Measurements from ENCODE around the gene ARHGEF39. TPM values are rescaled to one million over a fixed set of nuclear protein-coding genes. Genes with fewer than 3 reads are reported as not detected.

Gene ARHGEF39
- total and polyA plus RNA-seq, 7 donors = 0.07 to 0.79 (median 0.20) TPM; not detected in 1

DNA sequence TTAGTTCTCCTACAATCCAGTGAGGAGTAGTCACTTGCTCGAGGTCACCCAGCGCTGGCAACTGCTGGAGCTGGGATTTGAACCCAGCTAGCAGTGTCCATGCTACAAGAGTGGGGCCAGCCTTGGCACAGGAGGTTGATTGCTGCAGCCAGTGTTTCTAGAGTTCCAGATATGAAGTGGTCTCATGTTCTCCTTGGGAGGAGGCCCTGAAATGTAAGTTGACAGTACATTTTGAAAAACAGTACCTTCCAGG lies 6.1 kb downstream of the ARHGEF39 start:
- no peaks in the 10 kb centered on the region for H3K27me3 ChIP-seq (ENCODE audit: insufficient read depth in 3 of 3, low read length in 2 of 3)
- TF ChIP-seq, protein P1, sequence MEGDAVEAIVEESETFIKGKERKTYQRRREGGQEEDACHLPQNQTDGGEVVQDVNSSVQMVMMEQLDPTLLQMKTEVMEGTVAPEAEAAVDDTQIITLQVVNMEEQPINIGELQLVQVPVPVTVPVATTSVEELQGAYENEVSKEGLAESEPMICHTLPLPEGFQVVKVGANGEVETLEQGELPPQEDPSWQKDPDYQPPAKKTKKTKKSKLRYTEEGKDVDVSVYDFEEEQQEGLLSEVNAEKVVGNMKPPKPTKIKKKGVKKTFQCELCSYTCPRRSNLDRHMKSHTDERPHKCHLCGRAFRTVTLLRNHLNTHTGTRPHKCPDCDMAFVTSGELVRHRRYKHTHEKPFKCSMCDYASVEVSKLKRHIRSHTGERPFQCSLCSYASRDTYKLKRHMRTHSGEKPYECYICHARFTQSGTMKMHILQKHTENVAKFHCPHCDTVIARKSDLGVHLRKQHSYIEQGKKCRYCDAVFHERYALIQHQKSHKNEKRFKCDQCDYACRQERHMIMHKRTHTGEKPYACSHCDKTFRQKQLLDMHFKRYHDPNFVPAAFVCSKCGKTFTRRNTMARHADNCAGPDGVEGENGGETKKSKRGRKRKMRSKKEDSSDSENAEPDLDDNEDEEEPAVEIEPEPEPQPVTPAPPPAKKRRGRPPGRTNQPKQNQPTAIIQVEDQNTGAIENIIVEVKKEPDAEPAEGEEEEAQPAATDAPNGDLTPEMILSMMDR (IDR thresholded peaks at IDR 0.05) = no peak
- ATAC-seq (peak; percentile 20 to 44 (median 32)), DNase-seq (peak; percentile 59 to 76)
- intact Hi-C loops (cut with DNase I) = loop anchor here (2.0 kb wide), 1 partner anchor 72 kb away; no protein-coding TSS in a partner anchor
- H3K4me3 ChIP-seq = peak overlapping the region; percentile 89
- H3K27ac ChIP-seq = peak overlapping the region; percentile 100
- WGBS, 3 donors = 0 to 5% (median 1%) methylated on average over 2 of the region's 2 CpGs
- no peaks in the 10 kb centered on the region for H3K9me3 ChIP-seq
- H3K36me3 ChIP-seq (ENCODE audit: insufficient read depth in 1 of 2, low read depth in 1 of 2) = peaks cover 0 to 18% of the 10 kb centered on the region in 2 donors
- H3K4me1 ChIP-seq = peaks cover 26% of the 10 kb centered on the region

DNA sequence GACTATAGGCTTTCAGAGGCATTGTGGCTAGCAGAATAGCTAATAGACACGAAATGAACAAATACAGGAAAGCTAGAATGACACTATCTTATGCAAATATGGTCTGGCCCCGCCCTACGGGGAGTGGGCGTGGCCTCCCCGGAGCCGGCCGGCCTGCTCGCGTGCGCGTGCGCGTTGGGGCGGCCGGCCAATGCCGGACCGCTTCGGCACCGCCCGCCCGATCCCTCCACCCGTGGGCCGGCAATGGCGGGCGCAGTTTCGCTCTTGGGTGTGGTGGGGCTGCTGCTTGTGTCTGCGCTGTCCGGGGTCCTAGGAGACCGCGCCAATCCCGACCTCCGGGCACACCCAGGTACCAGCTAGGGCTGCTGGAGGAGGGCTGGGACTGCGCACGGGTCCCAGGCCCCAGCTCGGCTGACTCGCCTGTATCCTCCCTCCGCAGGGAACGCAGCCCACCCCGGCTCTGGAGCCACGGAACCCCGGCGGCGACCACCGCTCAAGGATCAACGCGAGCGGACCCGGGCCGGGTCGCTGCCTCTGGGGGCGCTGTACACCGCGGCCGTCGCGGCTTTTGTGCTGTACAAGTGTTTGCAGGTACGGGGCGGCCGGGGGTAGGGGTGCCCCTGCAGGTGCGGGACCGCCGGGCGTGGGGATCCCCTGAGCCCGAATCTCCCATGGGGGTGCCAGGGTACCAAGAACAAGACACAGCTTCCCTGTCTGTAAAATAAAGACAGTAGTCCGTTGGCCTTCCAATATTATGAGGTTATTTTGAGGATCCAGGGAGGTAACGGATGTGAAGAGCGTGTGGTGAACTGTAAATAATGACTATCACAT lies 6.6 kb downstream of the ARHGEF39 start, which contains the start of gene CCDC107:
Gene CCDC107 (plus strand): TSS at position 156 of the 831 bp plus-strand sequence. CDS start 88 bp downstream, at position 244.
- 0 to 1% (median 1%) methylated on average over 63 to 67 of the region's 67 CpGs for WGBS, 3 donors

DNA sequence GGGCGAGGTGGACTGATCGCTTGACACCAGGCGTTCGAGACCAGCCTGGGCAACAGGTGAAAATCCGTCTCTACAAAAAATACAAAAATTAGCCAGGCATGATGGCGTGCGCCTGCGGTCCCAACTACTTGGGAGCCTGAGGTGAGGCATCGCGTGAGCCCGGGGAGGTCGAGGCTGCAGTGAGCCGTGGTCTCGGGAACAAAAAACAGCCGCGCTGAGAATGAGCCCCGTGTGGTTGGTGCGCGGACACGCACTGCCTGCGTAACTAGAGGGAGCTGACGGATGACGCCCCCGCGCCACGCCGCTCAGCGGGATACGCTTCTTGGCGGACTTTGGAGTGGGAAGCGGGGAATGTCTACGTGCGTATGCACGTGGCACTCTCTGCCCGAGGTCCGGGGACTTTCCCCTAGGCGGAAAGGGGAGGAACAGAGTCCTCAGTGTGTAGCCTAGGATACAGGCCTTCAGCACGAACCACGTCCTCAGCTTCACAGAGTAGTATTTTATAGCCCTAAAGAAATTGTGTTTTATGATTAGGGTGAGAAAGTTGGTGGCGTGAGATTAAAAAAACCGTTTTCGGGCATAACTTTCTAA lies 7.4 kb downstream of the ARHGEF39 start, which contains the start of gene RMRP:
Gene RMRP (minus strand): TSS at position 474 of the 591 bp plus-strand sequence.
- Histone ChIP-seq H3K9me3 (no peaks in the 10 kb centered on the region), H3K27me3 (ENCODE audit: insufficient read depth in 3 of 3, low read length in 2 of 3) (no peaks in the 10 kb centered on the region), H3K4me1 (peaks cover 26% of the 10 kb centered on the region), H3K4me3 (peak within 1 kb of the TSS; percentile 89), H3K27ac (peak within 1 kb of the TSS; percentile 100), H3K36me3 (ENCODE audit: insufficient read depth in 1 of 2, low read depth in 1 of 2) (peaks cover 0 to 18% of the 10 kb centered on the region in 2 donors)
- ATAC-seq (peak; percentile 88 to 93 (median 90)), DNase-seq (peak; percentile 98 to 99)
- TF ChIP-seq, protein P1 (IDR thresholded peaks at IDR 0.05) = peak; percentile 33
- intact Hi-C loops (cut with DNase I) = loop anchor here (2.0 kb wide), 2 partner anchors 49 to 73 kb away; no protein-coding TSS in a partner anchor
- 0 to 1% (median 0%) methylated on average over 42 of the region's 42 CpGs for WGBS, 3 donors

More for the DNA sequence above, 6.6 kb downstream of the ARHGEF39 start, which contains the start of gene CCDC107:
- TF ChIP-seq, protein P1 (IDR thresholded peaks at IDR 0.05) = peak; percentile 68
- ATAC-seq (peak; percentile 79 to 83 (median 81)), DNase-seq (peak; percentile 87 to 93)
- H3K9me3 ChIP-seq = no peaks in the 10 kb centered on the region
- H3K36me3 ChIP-seq (ENCODE audit: insufficient read depth in 1 of 2, low read depth in 1 of 2) = peaks cover 0 to 18% of the 10 kb centered on the region in 2 donors
- H3K27ac ChIP-seq = peak within 1 kb of the TSS; percentile 100
- intact Hi-C loops (cut with DNase I) = loop anchor here (2.0 kb wide), 1 partner anchor 72 kb away; no protein-coding TSS in a partner anchor
- peaks cover 26% of the 10 kb centered on the region for H3K4me1 ChIP-seq
- no peaks in the 10 kb centered on the region for H3K27me3 ChIP-seq (ENCODE audit: insufficient read depth in 3 of 3, low read length in 2 of 3)
- peak within 1 kb of the TSS; percentile 89 for H3K4me3 ChIP-seq

DNA sequence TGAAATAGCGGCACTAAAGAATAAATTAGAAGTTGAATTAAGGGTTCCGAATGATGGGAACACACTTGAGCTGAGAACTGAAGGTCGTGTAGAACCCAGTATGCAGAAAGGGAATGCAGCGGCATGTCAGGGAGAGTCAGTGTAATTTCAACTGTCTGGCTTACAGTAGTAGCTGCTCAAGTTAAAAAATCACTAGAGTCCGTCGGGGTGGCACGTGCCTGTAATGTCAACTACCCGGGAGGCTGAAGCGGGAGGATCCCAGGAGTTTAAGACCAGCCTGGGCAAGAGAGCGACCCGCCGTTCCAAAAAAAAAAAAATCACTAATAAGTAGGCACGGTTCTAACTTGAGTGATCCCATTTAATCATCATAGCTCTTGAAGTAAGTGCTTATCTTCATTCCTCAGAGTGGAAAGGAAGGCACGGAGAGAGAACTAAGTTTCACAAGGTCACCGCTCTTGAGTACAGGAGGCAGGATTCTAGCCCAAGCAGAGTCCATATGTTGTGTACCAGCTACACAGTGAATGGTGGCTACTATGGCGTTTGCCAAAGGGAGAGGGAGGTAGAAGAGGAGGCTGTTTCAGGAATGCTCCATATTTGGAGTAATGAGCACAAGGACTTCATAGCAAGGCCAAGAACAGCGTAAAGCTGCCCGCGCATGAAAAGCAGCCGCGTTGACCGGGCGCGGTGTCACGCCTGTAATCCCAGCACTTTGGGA lies 8.0 kb downstream of the ARHGEF39 start:
- intact Hi-C loops (cut with DNase I) = loop anchor here in 1 of 2 donors (2.0 kb wide), 1 partner anchor 48 kb away; no protein-coding TSS in a partner anchor
- Histone ChIP-seq H3K27me3 (ENCODE audit: insufficient read depth in 3 of 3, low read length in 2 of 3) (no peaks in the 10 kb centered on the region), H3K36me3 (ENCODE audit: insufficient read depth in 1 of 2, low read depth in 1 of 2) (peaks cover 0 to 18% of the 10 kb centered on the region in 2 donors), H3K4me1 (peaks cover 26% of the 10 kb centered on the region), H3K27ac (peak overlapping the region; percentile 100), H3K4me3 (peak overlapping the region; percentile 89), H3K9me3 (no peaks in the 10 kb centered on the region)
- 20 to 27% (median 21%) methylated on average over 25 of the region's 25 CpGs for WGBS, 3 donors
- ATAC-seq (peak; percentile 27 to 44 (median 32)), DNase-seq (no peak)
- TF ChIP-seq, protein P1 (IDR thresholded peaks at IDR 0.05) = no peak

Data from psoas muscle (tissue), 8 donors.